Skeletal muscle satellite cell (primary cell): ENCODE results near the gene ORC4.

ENCODE experiments used
- H3K27me3 ChIP-seq: 2 replicates; pipeline ENCODE4 v1.7.0; 2013; ENCODE audit warnings: low read length; ENCODE audit not compliant: control insufficient read depth, insufficient read depth
- H3K36me3 ChIP-seq: 2 replicates; pipeline ENCODE4 v1.7.0; 2013; ENCODE audit warnings: mild to moderate bottlenecking, control low read depth, low read length; ENCODE audit not compliant: insufficient read depth
- H3K4me1 ChIP-seq: 2 replicates; pipeline ENCODE4 v1.7.0; 2013; ENCODE audit warnings: low read length; ENCODE audit not compliant: control insufficient read depth, insufficient read depth
- H3K4me2 ChIP-seq: 2 replicates; pipeline ENCODE4 v1.7.0; 2013; ENCODE audit warnings: mild to moderate bottlenecking, low read length
- H3K4me3 ChIP-seq: 2 replicates; pipeline ENCODE4 v1.7.0; 2013; ENCODE audit warnings: low read length
- H3K9ac ChIP-seq: 2 replicates; pipeline ENCODE4 v1.7.0; 2013; ENCODE audit warnings: mild to moderate bottlenecking, low read depth, low read length, moderate library complexity
- H3K9me3 ChIP-seq: replicated peaks from 2 replicates; pipeline ENCODE4 v1.7.0; 2013; ENCODE audit warnings: mild to moderate bottlenecking, control low read depth, low read length

ORC4 gene

GRCh38 chr2:147980940-147981528, 39.5 kb downstream of the ORC4 start:
- peaks cover 7% of the 10 kb centered on the region for H3K4me1 ChIP-seq
- no peaks in the 10 kb centered on the region for H3K27me3 ChIP-seq
- no peaks in the 10 kb centered on the region for H3K36me3 ChIP-seq
- H3K4me3 ChIP-seq, result no peak overlapping the region
- H3K9me3 ChIP-seq, result no peaks in the 10 kb centered on the region
- H3K9ac ChIP-seq, result no peak overlapping the region
- no peak overlapping the region for H3K4me2 ChIP-seq

- Histone ChIP-seq H3K4me3 (no peak overlapping the region), H3K36me3 (peaks cover 3% of the 10 kb centered on the region), H3K27me3 (no peaks in the 10 kb centered on the region), H3K4me2 (no peak overlapping the region), H3K4me1 (peaks cover 7% of the 10 kb centered on the region), H3K9ac (no peak overlapping the region), H3K9me3 (no peaks in the 10 kb centered on the region)
Measured at GRCh38 chr2:147977679-147978078, 42.9 kb downstream of the ORC4 start.

GRCh38 chr2:147976102-147976501, 44.4 kb downstream of the ORC4 start:
- no peak overlapping the region for H3K9ac ChIP-seq
- no peaks in the 10 kb centered on the region for H3K9me3 ChIP-seq
- no peak overlapping the region for H3K4me3 ChIP-seq
- H3K4me2 ChIP-seq, result no peak overlapping the region
- H3K4me1 ChIP-seq, result peaks cover 7% of the 10 kb centered on the region
- peaks cover 4% of the 10 kb centered on the region for H3K36me3 ChIP-seq
- no peaks in the 10 kb centered on the region for H3K27me3 ChIP-seq

- Histone ChIP-seq H3K36me3 (peaks cover 5% of the 10 kb centered on the region), H3K4me3 (no peak overlapping the region), H3K4me2 (no peak overlapping the region), H3K27me3 (no peaks in the 10 kb centered on the region), H3K4me1 (no peaks in the 10 kb centered on the region), H3K9me3 (no peaks in the 10 kb centered on the region), H3K9ac (no peak overlapping the region)
Measured at GRCh38 chr2:147968571-147968970, 52.0 kb downstream of the ORC4 start.

GRCh38 chr2:147952118-147952517, 68.4 kb downstream of the ORC4 start:
- Histone ChIP-seq H3K27me3 (no peaks in the 10 kb centered on the region), H3K4me3 (no peak overlapping the region), H3K9ac (no peak overlapping the region), H3K4me1 (no peaks in the 10 kb centered on the region), H3K4me2 (no peak overlapping the region), H3K9me3 (no peaks in the 10 kb centered on the region), H3K36me3 (peaks cover 4% of the 10 kb centered on the region)

GRCh38 chr2:147945660-147946059, 74.9 kb downstream of the ORC4 start:
- H3K4me3 ChIP-seq, result no peak overlapping the region
- H3K36me3 ChIP-seq, result no peaks in the 10 kb centered on the region
- H3K27me3 ChIP-seq, result no peaks in the 10 kb centered on the region
- H3K4me1 ChIP-seq, result no peaks in the 10 kb centered on the region
- no peaks in the 10 kb centered on the region for H3K9me3 ChIP-seq
- no peak overlapping the region for H3K9ac ChIP-seq
- no peak overlapping the region for H3K4me2 ChIP-seq

- H3K4me2 ChIP-seq, result no peak overlapping the region
- no peak overlapping the region for H3K4me3 ChIP-seq
- peaks cover 19% of the 10 kb centered on the region for H3K36me3 ChIP-seq
- no peaks in the 10 kb centered on the region for H3K27me3 ChIP-seq
- no peak overlapping the region for H3K9ac ChIP-seq
- no peaks in the 10 kb centered on the region for H3K9me3 ChIP-seq
- H3K4me1 ChIP-seq, result no peaks in the 10 kb centered on the region
Measured at GRCh38 chr2:147939313-147939712, 81.2 kb downstream of the ORC4 start.

GRCh38 chr2:147937744-147938349, 82.7 kb downstream of the ORC4 start:
- no peak overlapping the region for H3K4me3 ChIP-seq
- no peaks in the 10 kb centered on the region for H3K27me3 ChIP-seq
- H3K4me2 ChIP-seq, result no peak overlapping the region
- no peak overlapping the region for H3K9ac ChIP-seq
- H3K9me3 ChIP-seq, result no peaks in the 10 kb centered on the region
- peaks cover 25% of the 10 kb centered on the region for H3K36me3 ChIP-seq
- H3K4me1 ChIP-seq, result no peaks in the 10 kb centered on the region

GRCh38 chr2:147934881-147935620, 85.5 kb downstream of the ORC4 start:
- H3K36me3 ChIP-seq, result peaks cover 30% of the 10 kb centered on the region
- no peak overlapping the region for H3K4me3 ChIP-seq
- H3K9ac ChIP-seq, result no peak overlapping the region
- H3K27me3 ChIP-seq, result no peaks in the 10 kb centered on the region
- H3K4me2 ChIP-seq, result no peak overlapping the region
- H3K4me1 ChIP-seq, result no peaks in the 10 kb centered on the region
- no peaks in the 10 kb centered on the region for H3K9me3 ChIP-seq

- Histone ChIP-seq H3K4me2 (no peak overlapping the region), H3K4me1 (no peaks in the 10 kb centered on the region), H3K36me3 (peaks cover 30% of the 10 kb centered on the region), H3K27me3 (no peaks in the 10 kb centered on the region), H3K4me3 (no peak overlapping the region), H3K9ac (no peak overlapping the region), H3K9me3 (no peaks in the 10 kb centered on the region)
Measured at GRCh38 chr2:147933931-147934330, 86.6 kb downstream of the ORC4 start.

GRCh38 chr2:147927053-147927588, 93.4 kb downstream of the ORC4 start:
- Histone ChIP-seq H3K36me3 (peaks cover 9% of the 10 kb centered on the region), H3K4me1 (no peaks in the 10 kb centered on the region), H3K4me3 (no peak overlapping the region)

More at GRCh38 chr2:147927053-147927588, 93.4 kb downstream of the ORC4 start:
- Histone ChIP-seq H3K4me2 (no peak overlapping the region), H3K9ac (no peak overlapping the region), H3K9me3 (no peaks in the 10 kb centered on the region), H3K27me3 (no peaks in the 10 kb centered on the region)
